Iris pigment epithelial cell (primary cell): Measurements from ENCODE around the gene MCM6.
"Not testable (repeated sequence)": the region's sequence is repeated elsewhere in the genome, so short reads cannot be mapped to it uniquely, and the experiment has no call there.

Experiments used
- DNase-seq: peaks from one replicate; pipeline ENCODE4 v3.0.0-alpha.2; 2011; ENCODE audit warnings: low read depth

MCM6 gene

GRCh38 chr2:135821190-135821589, 55.1 kb downstream of the MCM6 start:
- DNase-seq, result no peak

- DNase-seq, result peak; percentile 57
Measured at GRCh38 chr2:135820003-135820618, 56.1 kb downstream of the MCM6 start.

GRCh38 chr2:135818937-135819610, 57.2 kb downstream of the MCM6 start:
- DNase-seq, result peak; percentile 61

- no peak for DNase-seq
Measured at GRCh38 chr2:135817951-135818350, 58.3 kb downstream of the MCM6 start.

- no peak for DNase-seq
Measured at GRCh38 chr2:135817466-135817865, 58.8 kb downstream of the MCM6 start.

- no peak for DNase-seq
Measured at GRCh38 chr2:135815269-135815668, 61.0 kb downstream of the MCM6 start.

- DNase-seq, result no peak
Measured at GRCh38 chr2:135812907-135813511, 63.2 kb downstream of the MCM6 start.

- DNase-seq, result not testable (repeated sequence)
Measured at GRCh38 chr2:135807874-135808273, 68.4 kb downstream of the MCM6 start.

- no peak for DNase-seq
Measured at GRCh38 chr2:135803278-135803677, 73.0 kb downstream of the MCM6 start.

GRCh38 chr2:135802350-135802749, 73.9 kb downstream of the MCM6 start:
- no peak for DNase-seq

GRCh38 chr2:135800513-135801460, 75.5 kb downstream of the MCM6 start:
- no peak for DNase-seq

GRCh38 chr2:135799738-135800137, 76.5 kb downstream of the MCM6 start:
- DNase-seq, result no peak

GRCh38 chr2:135798762-135799161, 77.5 kb downstream of the MCM6 start:
- DNase-seq, result peak; percentile 47

GRCh38 chr2:135798275-135798705, 78.0 kb downstream of the MCM6 start:
- no peak for DNase-seq

- DNase-seq, result peak; percentile 80
Measured at GRCh38 chr2:135797497-135798274, 78.6 kb downstream of the MCM6 start.

GRCh38 chr2:135796606-135797005, 79.6 kb downstream of the MCM6 start:
- no peak for DNase-seq

- DNase-seq, result not testable (repeated sequence)
Measured at GRCh38 chr2:135795641-135796040, 80.6 kb downstream of the MCM6 start.

- no peak for DNase-seq
Measured at GRCh38 chr2:135792401-135793150, 83.7 kb downstream of the MCM6 start.

- peak; percentile 66 for DNase-seq
Measured at GRCh38 chr2:135791418-135792190, 84.6 kb downstream of the MCM6 start.

GRCh38 chr2:135790423-135790822, 85.8 kb downstream of the MCM6 start:
- no peak for DNase-seq
